ENCODE measurements around the gene RBP5. TPM values are rescaled to one million over a fixed set of nuclear protein-coding genes. Genes with fewer than 3 reads are reported as not detected.

The RBP5 gene
- total RNA-seq, 4 donors from 2014 or later = 0.26 to 2.5 TPM; not detected in 2

DNA sequence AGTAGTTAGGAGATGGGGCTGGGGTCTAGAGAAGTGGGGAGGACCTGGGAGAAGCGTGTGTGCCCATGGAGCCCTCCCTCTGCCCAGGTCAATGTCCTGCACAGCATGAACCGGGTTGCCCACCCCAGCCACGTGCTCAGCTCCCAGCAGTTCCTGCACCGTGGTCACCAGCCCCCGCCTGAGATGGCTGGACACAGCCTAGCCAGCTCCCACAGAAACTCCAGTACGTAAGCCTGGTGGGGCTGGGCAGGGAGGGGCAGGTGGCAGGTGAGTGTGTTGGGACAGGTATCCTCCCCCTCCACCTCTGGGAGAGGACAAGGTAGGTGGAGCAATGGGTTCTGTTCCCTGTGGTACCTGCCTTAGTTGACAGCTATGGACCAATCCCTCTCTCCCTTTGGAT lies 22.2 kb upstream of the RBP5 start:
- DNase-seq (ENCODE audit: low spot score in 2 of 2) = no peak
- 86 to 93% methylated on average over 6 of the region's 6 CpGs for WGBS, 2 donors
- no peak for TF ChIP-seq POLR2A (IDR thresholded peaks at IDR 0.05)
- TF ChIP-seq, protein P1, sequence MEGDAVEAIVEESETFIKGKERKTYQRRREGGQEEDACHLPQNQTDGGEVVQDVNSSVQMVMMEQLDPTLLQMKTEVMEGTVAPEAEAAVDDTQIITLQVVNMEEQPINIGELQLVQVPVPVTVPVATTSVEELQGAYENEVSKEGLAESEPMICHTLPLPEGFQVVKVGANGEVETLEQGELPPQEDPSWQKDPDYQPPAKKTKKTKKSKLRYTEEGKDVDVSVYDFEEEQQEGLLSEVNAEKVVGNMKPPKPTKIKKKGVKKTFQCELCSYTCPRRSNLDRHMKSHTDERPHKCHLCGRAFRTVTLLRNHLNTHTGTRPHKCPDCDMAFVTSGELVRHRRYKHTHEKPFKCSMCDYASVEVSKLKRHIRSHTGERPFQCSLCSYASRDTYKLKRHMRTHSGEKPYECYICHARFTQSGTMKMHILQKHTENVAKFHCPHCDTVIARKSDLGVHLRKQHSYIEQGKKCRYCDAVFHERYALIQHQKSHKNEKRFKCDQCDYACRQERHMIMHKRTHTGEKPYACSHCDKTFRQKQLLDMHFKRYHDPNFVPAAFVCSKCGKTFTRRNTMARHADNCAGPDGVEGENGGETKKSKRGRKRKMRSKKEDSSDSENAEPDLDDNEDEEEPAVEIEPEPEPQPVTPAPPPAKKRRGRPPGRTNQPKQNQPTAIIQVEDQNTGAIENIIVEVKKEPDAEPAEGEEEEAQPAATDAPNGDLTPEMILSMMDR (IDR thresholded peaks at IDR 0.05) = no peak
- intact Hi-C loops (cut with DNase I; ENCODE audit: low total_unique reads) = no loop called here
- H3K4me3 ChIP-seq (ENCODE audit: low read depth, poor library complexity, severe bottlenecking) = no peak overlapping the region

DNA sequence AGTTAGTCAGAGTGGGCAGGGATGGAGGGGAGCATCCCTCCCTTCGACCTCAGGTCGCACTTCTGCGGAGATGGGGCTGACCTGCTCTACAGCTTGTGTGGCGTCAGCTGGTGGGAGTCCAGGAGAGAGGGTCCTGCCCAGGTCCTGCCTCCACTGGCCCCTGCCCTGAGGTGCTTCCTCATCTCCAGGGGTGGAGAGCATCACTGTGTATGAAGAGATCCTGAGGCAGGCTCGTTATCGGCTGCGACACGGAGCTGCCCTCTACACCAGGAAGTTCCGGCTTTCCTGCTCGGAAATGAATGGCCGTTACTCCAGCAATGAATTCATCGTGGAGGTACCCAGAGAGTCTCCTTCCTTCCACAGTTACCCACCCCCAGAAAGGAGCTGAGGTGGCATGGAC lies 21.7 kb upstream of the RBP5 start:
- intact Hi-C loops (cut with DNase I; ENCODE audit: low total_unique reads) = no loop called here
- TF ChIP-seq, protein P1 (IDR thresholded peaks at IDR 0.05) = no peak
- no peak for TF ChIP-seq POLR2A (IDR thresholded peaks at IDR 0.05)
- DNase-seq (ENCODE audit: low spot score in 2 of 2) = no peak
- 89 to 94% methylated on average over 12 of the region's 12 CpGs for WGBS, 2 donors
- H3K4me3 ChIP-seq (ENCODE audit: low read depth, poor library complexity, severe bottlenecking) = no peak overlapping the region

DNA sequence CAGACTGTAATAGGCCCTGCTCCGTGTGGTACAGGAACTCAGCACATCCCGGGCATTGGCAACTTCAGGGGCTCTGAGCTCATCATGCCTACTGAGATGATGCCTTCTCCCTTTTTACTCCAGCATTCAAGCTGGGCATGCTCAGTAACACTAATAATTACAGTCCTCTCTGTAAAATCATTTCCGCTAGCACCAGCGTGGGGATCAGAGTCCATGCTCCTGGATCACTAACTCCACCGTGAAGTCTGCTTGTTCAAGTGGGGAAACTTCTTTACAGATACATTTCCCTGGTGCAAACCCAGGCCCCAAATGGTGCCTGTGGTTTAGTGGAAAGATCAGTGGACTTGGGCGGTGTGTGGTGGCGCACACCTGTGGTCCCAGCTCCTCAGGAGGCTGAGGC lies 18.2 kb upstream of the RBP5 start:
- TF ChIP-seq, protein P1 (IDR thresholded peaks at IDR 0.05) = no peak
- no peak for TF ChIP-seq POLR2A (IDR thresholded peaks at IDR 0.05)
- no peak overlapping the region for H3K4me3 ChIP-seq (ENCODE audit: low read depth, poor library complexity, severe bottlenecking)
- 96 to 98% methylated on average over 7 of the region's 7 CpGs for WGBS, 2 donors
- intact Hi-C loops (cut with DNase I; ENCODE audit: low total_unique reads) = no loop called here
- peak in 1 of 2 donors; percentile 49 for DNase-seq (ENCODE audit: low spot score in 2 of 2)

DNA sequence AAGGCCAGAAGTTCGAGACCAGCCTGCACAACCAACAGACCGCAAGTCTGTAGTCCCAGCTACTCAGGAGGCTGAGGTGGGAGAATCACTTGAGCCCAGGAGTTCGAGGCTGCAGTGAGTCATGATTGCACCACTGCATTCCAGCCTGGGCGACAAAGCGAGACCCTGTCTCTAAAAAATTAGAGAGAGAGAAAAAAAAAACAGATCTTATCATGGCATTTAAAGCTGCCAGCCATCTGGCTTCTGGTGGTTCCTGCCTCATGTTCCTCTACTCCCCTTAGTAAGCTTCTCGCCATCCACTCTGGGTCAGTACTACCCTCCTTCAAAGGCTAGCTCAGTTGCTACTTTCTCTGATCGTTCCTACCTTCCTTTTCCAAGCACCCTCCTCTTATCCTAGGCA lies 17.5 kb upstream of the RBP5 start:
- intact Hi-C loops (cut with DNase I; ENCODE audit: low total_unique reads) = no loop called here
- no peak overlapping the region for H3K4me3 ChIP-seq (ENCODE audit: low read depth, poor library complexity, severe bottlenecking)
- TF ChIP-seq, protein P1 (IDR thresholded peaks at IDR 0.05) = no peak
- no peak for TF ChIP-seq POLR2A (IDR thresholded peaks at IDR 0.05)
- DNase-seq (ENCODE audit: low spot score in 2 of 2) = no peak
- WGBS, 2 donors = 92% methylated on average over 7 of the region's 7 CpGs

DNA sequence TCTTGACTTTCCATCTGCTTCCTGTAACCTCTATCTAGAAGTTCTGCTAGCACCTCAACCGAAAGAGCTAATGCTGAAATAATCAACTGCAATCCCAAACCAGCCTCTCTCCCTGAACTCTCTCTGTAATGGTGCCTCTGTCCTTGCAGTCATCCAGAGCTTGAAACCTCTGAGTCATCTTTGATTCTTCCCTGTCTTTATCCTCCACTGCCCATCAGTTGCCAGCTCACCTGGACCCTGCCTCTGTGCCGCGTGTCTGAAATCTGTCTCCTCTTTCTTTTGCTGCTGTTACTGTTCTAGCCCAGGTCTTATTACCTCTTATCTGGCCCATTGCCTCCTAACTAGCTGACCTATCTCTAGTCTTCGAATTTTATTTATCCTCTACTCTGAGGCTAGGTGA lies 17.0 kb upstream of the RBP5 start:
- intact Hi-C loops (cut with DNase I; ENCODE audit: low total_unique reads) = no loop called here
- no peak for TF ChIP-seq POLR2A (IDR thresholded peaks at IDR 0.05)
- TF ChIP-seq, protein P1 (IDR thresholded peaks at IDR 0.05) = no peak
- DNase-seq (ENCODE audit: low spot score in 2 of 2) = peak in 1 of 2 donors; percentile 31
- WGBS, 2 donors = 68 to 82% methylated on average over 4 of the region's 4 CpGs
- no peak overlapping the region for H3K4me3 ChIP-seq (ENCODE audit: low read depth, poor library complexity, severe bottlenecking)

DNA sequence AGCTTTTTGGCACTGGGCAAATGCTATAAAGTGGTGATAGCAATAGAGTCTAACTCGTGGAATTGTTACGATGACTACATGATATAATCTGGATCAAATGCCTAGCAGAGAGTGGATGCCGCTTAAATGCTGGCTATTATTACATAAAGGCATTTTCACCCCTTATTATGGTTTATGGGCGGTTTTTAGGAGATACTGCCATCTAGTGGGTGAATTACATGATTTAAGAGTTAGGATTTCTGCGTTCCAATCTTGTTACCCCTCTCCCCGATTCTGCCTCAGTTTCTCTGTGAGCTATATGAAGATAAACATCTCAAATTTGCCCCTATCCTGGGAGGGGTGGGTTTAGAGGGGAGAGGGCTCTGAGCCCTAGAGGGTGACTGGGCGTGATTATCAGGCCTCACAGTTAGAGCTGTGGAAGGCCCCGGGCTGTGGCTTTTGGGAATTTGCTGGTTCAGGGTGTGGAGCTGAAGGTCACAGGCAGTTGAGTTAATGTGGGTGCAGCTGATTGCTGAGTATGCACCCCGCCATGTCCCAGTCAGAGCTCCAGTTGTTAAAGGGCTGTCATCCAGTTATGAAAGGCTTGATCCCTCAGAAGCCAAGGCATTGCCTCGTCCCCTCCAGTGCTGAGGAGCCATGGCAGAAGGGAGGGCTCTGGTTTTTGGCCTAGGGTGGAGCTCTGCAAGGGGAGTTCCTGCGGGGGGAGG lies 15.9 kb upstream of the RBP5 start:
- intact Hi-C loops (cut with DNase I; ENCODE audit: low total_unique reads) = no loop called here
- no peak for DNase-seq (ENCODE audit: low spot score in 2 of 2)

More for the DNA sequence above, 15.9 kb upstream of the RBP5 start:
- H3K4me3 ChIP-seq (ENCODE audit: low read depth, poor library complexity, severe bottlenecking) = no peak overlapping the region
- TF ChIP-seq, protein P1 (IDR thresholded peaks at IDR 0.05) = no peak
- TF ChIP-seq POLR2A (IDR thresholded peaks at IDR 0.05) = no peak
- WGBS, 2 donors = 27 to 33% methylated on average over 11 of the region's 11 CpGs

Measured in lower leg skin (tissue), 4 donors.